ENCODE data around the gene HDAC4.
A peak's percentile ranks its signal among the peaks of the same experiment; 100 is the strongest.

HDAC4 gene

GRCh38 chr2:239222706-239223309, 178.0 kb downstream of the HDAC4 start:
- DNase-seq (ENCODE audit: low read depth in 2 of 2), result no peak

GRCh38 chr2:239222312-239222660, 178.5 kb downstream of the HDAC4 start:
- peak in 1 of 2 experiments; percentile 37 for DNase-seq (ENCODE audit: low read depth in 2 of 2)

- no peak for DNase-seq (ENCODE audit: low read depth in 2 of 2)
These were observed 179.8 kb downstream of the HDAC4 start for GRCh38 chr2:239220981-239221396.

- no peak for DNase-seq (ENCODE audit: low read depth in 2 of 2)
These were observed 180.5 kb downstream of the HDAC4 start for GRCh38 chr2:239220341-239220740.

GRCh38 chr2:239216614-239217273, 184.1 kb downstream of the HDAC4 start:
- no peak for DNase-seq (ENCODE audit: low read depth in 2 of 2)

GRCh38 chr2:239215988-239216613, 184.7 kb downstream of the HDAC4 start:
- DNase-seq (ENCODE audit: low read depth in 2 of 2), result no peak

GRCh38 chr2:239215136-239215925, 185.5 kb downstream of the HDAC4 start:
- no peak for DNase-seq (ENCODE audit: low read depth in 2 of 2)

GRCh38 chr2:239214725-239215124, 186.1 kb downstream of the HDAC4 start:
- DNase-seq (ENCODE audit: low read depth in 2 of 2), result no peak

GRCh38 chr2:239213643-239214101, 187.1 kb downstream of the HDAC4 start:
- no peak for DNase-seq (ENCODE audit: low read depth in 2 of 2)

- no peak for DNase-seq (ENCODE audit: low read depth in 2 of 2)
These were observed 187.7 kb downstream of the HDAC4 start for GRCh38 chr2:239212929-239213642.

- no peak for DNase-seq (ENCODE audit: low read depth in 2 of 2)
These were observed 188.5 kb downstream of the HDAC4 start for GRCh38 chr2:239212121-239212928.

GRCh38 chr2:239211396-239212094, 189.3 kb downstream of the HDAC4 start:
- DNase-seq (ENCODE audit: low read depth in 2 of 2), result no peak

- DNase-seq (ENCODE audit: low read depth in 2 of 2), result no peak
These were observed 191.0 kb downstream of the HDAC4 start for GRCh38 chr2:239209783-239210182.

- no peak for DNase-seq (ENCODE audit: low read depth in 2 of 2)
These were observed 192.2 kb downstream of the HDAC4 start for GRCh38 chr2:239208465-239209180.

- DNase-seq (ENCODE audit: low read depth in 2 of 2), result no peak
These were observed 194.0 kb downstream of the HDAC4 start for GRCh38 chr2:239206851-239207250.

- no peak for DNase-seq (ENCODE audit: low read depth in 2 of 2)
These were observed 194.8 kb downstream of the HDAC4 start for GRCh38 chr2:239206042-239206441.

GRCh38 chr2:239204876-239205468, 195.8 kb downstream of the HDAC4 start:
- no peak for DNase-seq (ENCODE audit: low read depth in 2 of 2)

- no peak for DNase-seq (ENCODE audit: low read depth in 2 of 2)
These were observed 196.5 kb downstream of the HDAC4 start for GRCh38 chr2:239204136-239204875.

Data from fibroblast of skin of left quadriceps (primary cell).